K562 (cell line): Measurements from ENCODE around the gene EXO5. TPM values are rescaled to one million over a fixed set of nuclear protein-coding genes. Genes with fewer than 3 reads are reported as not detected.

Source experiments
- CHD1 ChIP-seq: fragments of 200-600 bp; sonication (generic); IDR thresholded peaks from one replicate; pipeline ENCODE4 v1.6.1; 2012; ENCODE audit warnings: mild to moderate bottlenecking, moderate library complexity, low read length, inconsistent platforms
- E2F4 ChIP-seq: sonication (generic); formaldehyde crosslinking; IDR thresholded peaks from 2 replicates; pipeline ENCODE4 v1.8.0; 2022; ENCODE audit warnings: mild to moderate bottlenecking, low read depth, missing genetic modification reagents
- EP400 ChIP-seq: fragments of 450-650 bp; IDR thresholded peaks from 2 replicates; pipeline ENCODE4 v1.6.1; 2017; ENCODE audit warnings: antibody characterized with exemption, mild to moderate bottlenecking, moderate library complexity
- GMEB1 ChIP-seq: fragments of 250-450 bp; sonication (Bioruptor Pico); IDR thresholded peaks from 2 replicates; pipeline ENCODE4 v1.4.0; 2020; ENCODE audit warnings: mild to moderate bottlenecking
- MED1 ChIP-seq: sonication (generic); formaldehyde crosslinking; IDR thresholded peaks from 2 replicates; pipeline ENCODE4 v1.8.1; 2023; ENCODE audit warnings: missing genetic modification reagents, borderline replicate concordance
- NFIC ChIP-seq: fragments of 450-650 bp; IDR thresholded peaks from 2 replicates; pipeline ENCODE4 v1.6.1; 2017; ENCODE audit warnings: mild to moderate bottlenecking, inconsistent platforms
- NUFIP1 ChIP-seq: fragments of 450-650 bp; IDR thresholded peaks from 2 replicates; pipeline ENCODE4 v1.6.1; 2018; ENCODE audit not compliant: partially characterized antibody
- RFX7 ChIP-seq: fragments of 250-450 bp; sonication (Bioruptor Pico); IDR thresholded peaks from 2 replicates; pipeline ENCODE4 v1.5.1; 2021; ENCODE audit warnings: mild to moderate bottlenecking
- SIRT6 ChIP-seq: IDR thresholded peaks from one replicate; pipeline ENCODE4 v1.6.1; 2012; ENCODE audit warnings: low read depth, mild to moderate bottlenecking, control low read depth, inconsistent platforms, low read length, moderate library complexity
- TRIM24 ChIP-seq, 2 experiments: fragments of 450-650 bp; IDR thresholded peaks; 2 replicates each; pipeline ENCODE4 v1.6.1; 2016
- USF1 ChIP-seq: sonication (generic); formaldehyde crosslinking; IDR thresholded peaks from 2 replicates; pipeline ENCODE4 v1.9.0; 2022; ENCODE audit warnings: mild to moderate bottlenecking, missing genetic modification reagents
- XRCC3 ChIP-seq: fragments of 450-650 bp; IDR thresholded peaks from 2 replicates; pipeline ENCODE4 v1.6.1; 2017; ENCODE audit warnings: mild to moderate bottlenecking, moderate library complexity
- ZNF175 ChIP-seq: fragments of 200-800 bp; sonication (Bioruptor generic); IDR thresholded peaks from 2 replicates; pipeline ENCODE4 v1.6.1; 2016; ENCODE audit warnings: low read depth, mild to moderate bottlenecking, missing genetic modification characterization, missing compliant biosample characterization
- ZNF184 ChIP-seq: sonication (generic); formaldehyde crosslinking; IDR thresholded peaks from 2 replicates; pipeline ENCODE4 v1.5.0; 2020; ENCODE audit warnings: missing genetic modification reagents
- ZNF197 ChIP-seq: fragments of 200-800 bp; sonication (Bioruptor generic); IDR thresholded peaks from 2 replicates; pipeline ENCODE4 v1.6.1; 2016; ENCODE audit warnings: low read depth, missing genetic modification characterization, missing compliant biosample characterization
- ZNF280B ChIP-seq: fragments of 250-450 bp; sonication (Bioruptor Pico); IDR thresholded peaks from 2 replicates; pipeline ENCODE4 v1.5.1; 2021; ENCODE audit warnings: mild to moderate bottlenecking
- ZNF41 ChIP-seq: fragments of 250-450 bp; sonication (Bioruptor Pico); conservative IDR thresholded peaks from 2 replicates; pipeline ENCODE4 v1.4.0; 2020; ENCODE audit warnings: mild to moderate bottlenecking
- ZNF551 ChIP-seq: fragments of 250-450 bp; sonication (Bioruptor Pico); IDR thresholded peaks from 2 replicates; pipeline ENCODE4 v1.5.0; 2021; ENCODE audit warnings: mild to moderate bottlenecking, moderate library complexity
- ZNF583 ChIP-seq: fragments of 250-450 bp; sonication (Bioruptor Pico); IDR thresholded peaks from 2 replicates; pipeline ENCODE4 v1.4.0; 2020
- ZNF609 ChIP-seq: sonication (generic); formaldehyde crosslinking; IDR thresholded peaks from 2 replicates; pipeline ENCODE4 v1.8.1; 2023; ENCODE audit warnings: missing genetic modification reagents, mild to moderate bottlenecking, borderline replicate concordance
- polyA plus RNA-seq, 8 experiments: library from polyadenylated mRNA; depleted of rRNA in 4 of 8; stranded (reverse) in 5 of 8; unstranded in 3 of 8; fragments of >200 nt; fragmentation: Nextera tagmentation in 2 of 8; fragmentation: Illumina TruSeq in 1 of 8; extraction: Ambion mirVana in 2 of 8; extraction: Trizol in 1 of 8; gene quantifications; 2 replicates each; pipeline versions ENCODE4 v1.2.1 to v1.2.3, GENCODE V29; 2011 to 2014; ENCODE audit warnings: inconsistent platforms in 1 of 8, missing spikeins in 1 of 8
- total RNA-seq, 7 experiments: library from RNA; depleted of rRNA in 6 of 7; stranded (reverse); fragments of >200 nt in 6 of 7; fragmentation: Illumina TruSeq in 2 of 7; extraction: Trizol in 2 of 7; gene quantifications; 2 replicates each; pipeline versions ENCODE4 v1.2.1 to v1.2.3, GENCODE V29; 2011 to 2021; ENCODE audit warnings: low replicate concordance in 1 of 7

EXO5 gene
- total and polyA plus RNA-seq, 9 of the 15 experiments (the other 6 are each of a cell fraction or from before 2014, with no cell fraction given) = 1.1 to 4.3 (median 2.8) TPM

- TF ChIP-seq ZNF280B (CRISPR knock-in tag) (no peak), E2F4 (CRISPR knock-in tag) (no peak), USF1 (CRISPR knock-in tag) (no peak), ZNF41 (CRISPR knock-in tag) (no peak), TRIM24 (IDR thresholded peaks at IDR 0.05) (peak in 1 of 2 experiments; percentile 69; a peak in 1 of 4 replicates), XRCC3 (peak; percentile 83), EP400 (no peak), NUFIP1 (no peak), ZNF551 (CRISPR knock-in tag) (no peak), ZNF175 (CRISPR knock-in tag) (no peak), SIRT6 (no peak), GMEB1 (CRISPR knock-in tag) (no peak), ZNF583 (CRISPR knock-in tag) (no peak), NFIC (no peak), ZNF184 (CRISPR knock-in tag) (no peak), ZNF609 (CRISPR knock-in tag) (no peak), CHD1 (no peak), ZNF197 (CRISPR knock-in tag) (no peak), MED1 (CRISPR knock-in tag) (no peak), RFX7 (CRISPR knock-in tag) (no peak)
Measured at GRCh38 chr1:40495315-40495903, 13.2 kb upstream of the EXO5 start (continued).
